AG04449 (cell line): ENCODE data around the gene PPP1R10.

ENCODE experiments used
- CTCF ChIA-PET: fragments of 350-600 bp; formaldehyde crosslinking; extraction: SDS; loops from one replicate; lab custom pipeline; 2021; ENCODE audit warnings: antibody characterized with exemption; lab: Yijun Ruan, JAX
- POLR2A ChIA-PET: fragments of 400-600, 350-600 bp; formaldehyde crosslinking; extraction: SDS; loops from one replicate; lab custom pipeline; 2020; ENCODE audit warnings: antibody characterized with exemption, inconsistent platforms; lab: Yijun Ruan, JAX
- DNase-seq: peaks from one replicate; pipeline ENCODE4 v3.0.0-alpha.2; 2010; ENCODE audit warnings: low read depth, low spot score
- H3K4me3 ChIP-seq: 2 replicates; pipeline ENCODE4 v1.5.1; 2011; ENCODE audit warnings: low read depth, mild to moderate bottlenecking, control low read depth, low read length
- CTCF ChIP-seq: IDR thresholded peaks from one replicate; pipeline ENCODE4 v1.5.1; 2011; ENCODE audit warnings: mild to moderate bottlenecking, moderate library complexity, low read length, control low read depth, inconsistent platforms; ENCODE audit not compliant: insufficient read depth; ENCODE audit errors: missing control alignments

PPP1R10 gene

DNA sequence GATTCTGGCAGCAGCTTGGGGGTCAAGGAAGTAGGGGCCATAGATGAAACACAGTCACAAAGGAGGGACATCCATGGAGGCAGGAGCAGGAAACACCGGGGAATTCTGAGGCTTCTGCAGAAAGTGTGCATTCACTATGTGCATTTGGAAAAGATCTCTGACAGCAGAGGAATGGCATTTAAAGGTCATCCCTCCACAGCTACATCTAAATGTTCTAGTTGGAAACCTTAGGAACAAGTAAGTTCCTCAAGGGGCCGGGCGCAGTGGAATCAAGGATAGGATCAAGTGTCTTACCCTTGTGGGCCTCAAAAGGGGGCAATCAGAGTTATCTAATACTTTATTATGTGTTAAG is 38.7 kb upstream of the PPP1R10 start:
- DNase-seq = no peak
- CTCF ChIA-PET = interaction anchor here (0.8 to 5.0 kb wide), 4 partner anchors 14 to 23 kb away, joined by 3 to 23 read pairs (median 3); partner anchors contain the start of gene DHX16
- H3K4me3 ChIP-seq = no peak overlapping the region
- POLR2A ChIA-PET = interaction anchor here (1.1 kb wide), 1 partner anchor 9 kb away, joined by 3 read pairs; the partner anchor contains the start of gene C6orf136
- TF ChIP-seq CTCF = no peak

DNA sequence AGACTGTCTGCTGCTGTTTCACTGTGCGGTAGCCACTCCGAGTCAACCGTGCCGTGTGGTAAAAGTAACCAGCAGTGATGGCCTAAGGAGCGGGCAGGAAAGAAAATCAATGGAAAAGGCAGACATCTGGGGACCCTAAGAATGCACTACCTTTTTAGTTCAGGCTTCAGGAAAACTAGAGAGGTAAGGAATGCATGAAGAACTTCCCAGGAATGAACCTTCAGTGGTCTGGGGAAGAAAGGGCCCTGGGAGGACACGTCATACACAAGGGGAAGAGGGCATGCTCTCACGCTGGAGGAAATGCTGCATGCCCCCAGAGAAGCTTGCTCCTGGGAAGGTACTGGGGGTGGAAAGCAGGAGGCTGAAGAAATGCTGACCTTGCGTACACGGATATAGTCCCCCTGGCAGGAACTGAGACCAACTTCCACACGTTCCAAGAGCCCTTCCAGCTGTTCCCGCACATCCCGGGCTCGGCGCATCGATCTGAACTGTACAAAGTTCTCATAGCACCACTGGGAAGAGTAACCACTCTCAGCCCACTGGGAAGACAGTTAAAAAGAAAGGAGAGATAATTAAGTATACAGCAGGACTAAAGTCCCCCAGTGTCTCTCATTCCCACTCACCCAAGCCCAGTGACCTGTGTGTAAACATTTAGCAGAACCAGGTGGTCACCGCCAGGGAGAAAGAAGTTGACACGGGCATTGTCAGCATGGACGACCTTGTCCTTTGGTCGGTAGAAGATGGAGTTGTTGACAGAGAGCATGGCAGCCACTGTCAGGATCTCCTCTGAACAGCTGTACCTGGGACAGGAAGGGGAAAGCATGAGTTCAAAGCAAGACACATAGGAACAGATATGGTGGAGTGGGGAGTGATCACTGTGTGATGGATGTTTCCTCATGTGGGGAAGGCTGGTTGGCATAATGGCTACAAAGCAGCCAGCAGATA is 38.0 kb upstream of the PPP1R10 start:
- no peak for DNase-seq
- no peak overlapping the region for H3K4me3 ChIP-seq
- TF ChIP-seq CTCF = no peak
- ChIA-PET CTCF (interaction anchor here (0.6 to 5.0 kb wide), 3 partner anchors 17 to 255 kb away, joined by 3 to 23 read pairs (median 3); partner anchors contain the start of gene DHX16), POLR2A (interaction anchor here (1.1 kb wide), 1 partner anchor 9 kb away, joined by 3 read pairs; the partner anchor contains the start of gene C6orf136)

DNA sequence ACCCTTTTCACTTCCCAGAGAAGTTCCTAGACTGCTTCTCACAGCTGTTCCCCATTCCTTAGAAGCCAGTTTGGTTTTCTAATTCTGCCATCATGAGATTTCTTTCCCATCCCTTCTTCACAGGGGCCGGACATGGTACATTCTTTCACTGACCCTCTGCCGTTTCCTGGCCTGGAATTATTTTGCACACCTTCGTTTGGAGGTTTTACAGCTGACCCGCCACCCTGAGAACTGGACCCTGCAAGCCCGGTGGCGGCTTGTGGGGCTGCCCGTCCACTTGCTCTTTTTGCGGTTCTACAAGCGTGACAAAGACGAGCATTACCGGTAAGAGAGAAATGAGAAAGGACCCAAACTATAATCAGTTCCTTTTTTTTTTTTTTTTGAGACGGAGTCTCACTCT is 34.1 kb upstream of the PPP1R10 start:
- ChIA-PET POLR2A (no interaction called here), CTCF (interaction anchor here (0.8 to 1.2 kb wide), 2 partner anchors 20 to 21 kb away, joined by 3 read pairs; partner anchors contain the start of gene DHX16)
- no peak for TF ChIP-seq CTCF
- H3K4me3 ChIP-seq = no peak overlapping the region
- no peak for DNase-seq

- no peak for DNase-seq
- peak overlapping the region; percentile 91 for H3K4me3 ChIP-seq
- ChIA-PET CTCF (interaction anchor here (0.7 to 1.5 kb wide), 8 partner anchors 9 to 75 kb away, joined by 3 to 7 read pairs (median 3); partner anchors contain the start of gene DHX16), POLR2A (interaction anchor here (0.8 to 1.1 kb wide), 3 partner anchors 24 to 34 kb away, joined by 3 to 5 read pairs (median 3); no protein-coding TSS in a partner anchor)
- no peak for TF ChIP-seq CTCF
Observed at GRCh38 chr6:30647242-30648116, 30.4 kb upstream of the PPP1R10 start.

GRCh38 chr6:30646450-30647241 is 29.6 kb upstream of the PPP1R10 start, which contains the start of gene C6orf136:
C6orf136 (plus strand) TSS chr6:30647133; CDS start chr6:30647232, 99 bp downstream.
- DNase-seq = peak; percentile 47
- ChIA-PET POLR2A (interaction anchor here (1.0 kb wide), 2 partner anchors 9 to 33 kb away, joined by 3 to 5 read pairs; no protein-coding TSS in a partner anchor), CTCF (interaction anchor here (1.3 to 1.5 kb wide), 3 partner anchors 10 to 26 kb away, joined by 3 to 7 read pairs (median 5); partner anchors contain the start of gene DHX16)
- H3K4me3 ChIP-seq = peak within 1 kb of the TSS; percentile 91
- no peak for TF ChIP-seq CTCF
